Daoy (cell line): ENCODE measurements around the gene GAMT. TPM values are rescaled to one million over a fixed set of nuclear protein-coding genes. Genes with fewer than 3 reads are reported as not detected.
"Not testable (repeated sequence)": the region's sequence is repeated elsewhere in the genome, so short reads cannot be mapped to it uniquely, and the experiment has no call there.

Experiments used
- DNase-seq: peaks from one replicate; pipeline ENCODE4 v3.0.0-alpha.2; 2015; ENCODE audit warnings: low read depth
- total RNA-seq: library from RNA; depleted of rRNA; stranded (reverse); fragments of >200 nt; shearing (Covaris generic); gene quantifications from 2 replicates; pipeline ENCODE4 v1.2.3, GENCODE V29; 2014

Gene GAMT
- total RNA-seq, 1 experiment from 2014 or later, result 26.3 TPM

DNA sequence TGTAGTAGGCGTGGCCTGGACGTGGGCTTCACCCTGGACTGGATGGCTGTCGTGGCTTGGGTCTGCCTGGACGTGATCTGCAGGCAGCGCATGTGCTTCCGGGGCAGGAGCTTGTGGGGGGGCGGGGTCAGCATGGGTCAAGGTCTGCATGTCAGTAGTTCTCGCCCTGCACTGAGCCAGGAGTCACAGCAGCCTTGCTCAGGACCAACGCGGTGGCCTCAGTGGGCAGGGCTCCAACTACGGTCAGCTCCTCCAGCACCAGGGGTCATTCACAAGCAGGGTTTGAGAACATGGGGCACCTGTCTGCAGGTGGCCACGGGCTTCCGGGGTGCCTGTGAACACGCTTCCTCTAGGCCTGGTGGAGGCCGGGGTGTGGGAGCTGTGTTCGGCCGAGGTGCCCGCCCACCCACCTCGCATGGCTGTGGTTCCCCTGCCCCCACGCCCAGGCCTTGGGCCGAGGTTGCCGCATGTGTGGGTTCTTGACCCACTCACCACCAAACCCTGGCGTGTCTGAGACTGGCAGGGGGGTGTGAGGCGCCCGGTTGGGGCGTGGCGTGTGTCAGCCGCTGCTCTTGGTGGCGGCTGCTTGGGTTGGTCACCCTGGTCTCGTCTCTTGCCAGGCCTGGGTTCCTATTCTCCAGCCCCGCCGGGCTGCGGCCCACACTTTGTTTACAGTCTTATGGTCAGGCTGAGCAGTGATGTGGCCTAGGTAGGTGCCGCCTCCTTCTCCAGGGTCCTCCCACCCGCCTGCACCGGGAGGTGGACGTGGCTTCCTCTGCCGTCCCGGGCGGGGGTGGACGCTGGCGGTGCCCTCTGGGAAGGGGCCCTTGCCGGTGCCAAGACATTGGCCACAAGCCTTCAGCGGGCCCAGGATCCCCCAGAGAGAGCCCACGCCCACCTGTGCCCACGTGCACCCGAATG lies 32.0 kb upstream of the GAMT start:
- no peak for DNase-seq

DNA sequence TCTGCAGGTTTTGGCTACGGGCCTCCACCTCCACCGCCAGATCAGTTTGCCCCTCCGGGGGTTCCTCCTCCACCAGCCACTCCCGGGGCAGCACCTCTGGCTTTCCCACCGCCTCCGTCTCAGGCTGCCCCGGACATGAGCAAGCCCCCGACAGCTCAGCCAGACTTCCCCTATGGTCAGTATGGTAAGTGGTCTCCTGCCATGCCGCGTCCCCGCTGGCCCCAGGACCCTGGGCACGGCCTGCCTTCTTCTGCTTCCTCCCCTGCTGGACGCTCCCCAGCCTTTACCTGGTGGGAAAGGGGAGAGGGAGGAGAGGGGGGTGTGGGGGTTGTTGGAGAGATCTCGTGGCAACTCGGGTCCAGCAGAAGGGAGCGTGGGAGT lies 31.2 kb upstream of the GAMT start:
- no peak for DNase-seq

GRCh38 chr19:1431759-1432506 lies 30.6 kb upstream of the GAMT start:
- no peak for DNase-seq

DNA sequence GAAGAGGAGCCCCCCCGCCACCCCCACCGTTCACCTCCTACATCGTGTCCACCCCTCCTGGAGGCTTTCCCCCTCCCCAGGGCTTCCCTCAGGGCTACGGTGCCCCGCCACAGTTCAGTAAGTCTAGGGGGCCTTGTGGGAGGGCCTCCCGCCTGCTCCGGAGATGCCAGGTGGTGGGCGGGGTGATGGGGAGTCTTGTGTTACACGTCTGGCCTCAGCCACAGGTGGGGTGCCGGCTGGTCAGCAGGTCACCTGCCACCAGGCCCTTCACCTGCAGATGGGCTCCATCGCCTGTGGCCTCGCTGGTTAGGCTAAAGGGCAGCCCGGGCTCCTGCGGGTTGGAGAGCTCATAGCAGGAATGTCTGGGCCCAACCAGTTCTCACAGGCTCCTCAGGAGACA lies 28.9 kb upstream of the GAMT start:
- DNase-seq, result no peak

GRCh38 chr19:1429750-1430149 lies 28.4 kb upstream of the GAMT start:
- DNase-seq, result no peak

- no peak for DNase-seq
Observed at GRCh38 chr19:1428738-1429391, 27.5 kb upstream of the GAMT start.

GRCh38 chr19:1427221-1427920 lies 26.0 kb upstream of the GAMT start:
- no peak for DNase-seq

DNA sequence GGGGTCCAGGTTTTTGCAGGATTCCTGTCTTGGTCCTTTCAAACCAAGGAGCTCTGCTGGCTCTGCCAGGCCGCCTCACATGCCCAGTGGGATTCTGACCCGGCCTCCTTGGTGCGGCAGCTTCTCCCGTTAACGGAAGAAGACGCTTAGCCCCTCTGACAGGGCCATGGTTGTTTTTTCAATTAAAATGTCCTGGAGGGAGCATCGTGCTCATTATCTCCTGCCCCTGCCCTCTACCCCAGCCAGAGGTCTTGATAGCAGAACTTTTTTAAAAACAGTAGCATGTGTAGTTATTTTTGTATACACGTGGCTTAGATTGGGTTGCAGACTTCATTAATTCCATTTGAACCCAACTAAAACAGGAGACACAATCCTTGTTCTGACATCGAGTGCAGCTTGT lies 25.4 kb upstream of the GAMT start:
- DNase-seq, result no peak

DNA sequence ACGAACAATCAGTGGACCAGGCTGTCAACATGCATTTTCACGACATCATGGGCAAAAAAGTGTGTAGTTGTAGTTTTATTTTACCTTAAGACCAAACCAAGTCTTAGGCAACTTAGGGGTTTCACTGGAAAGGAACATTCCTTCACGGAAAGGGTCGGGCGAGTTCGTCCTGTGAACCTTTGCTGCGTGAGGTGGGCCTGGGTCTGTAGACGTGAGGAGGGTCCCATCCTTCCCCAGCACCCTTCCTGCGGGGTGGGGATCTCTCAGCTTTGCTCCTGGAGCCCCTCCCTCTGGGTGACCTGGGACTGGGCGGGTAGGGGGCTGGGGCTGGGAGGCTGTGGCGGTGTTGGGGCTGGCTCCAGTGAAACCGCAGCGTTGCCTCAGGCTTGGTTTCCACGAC lies 24.6 kb upstream of the GAMT start:
- no peak for DNase-seq

- no peak for DNase-seq
Observed at GRCh38 chr19:1425102-1425837, 23.9 kb upstream of the GAMT start.

DNA sequence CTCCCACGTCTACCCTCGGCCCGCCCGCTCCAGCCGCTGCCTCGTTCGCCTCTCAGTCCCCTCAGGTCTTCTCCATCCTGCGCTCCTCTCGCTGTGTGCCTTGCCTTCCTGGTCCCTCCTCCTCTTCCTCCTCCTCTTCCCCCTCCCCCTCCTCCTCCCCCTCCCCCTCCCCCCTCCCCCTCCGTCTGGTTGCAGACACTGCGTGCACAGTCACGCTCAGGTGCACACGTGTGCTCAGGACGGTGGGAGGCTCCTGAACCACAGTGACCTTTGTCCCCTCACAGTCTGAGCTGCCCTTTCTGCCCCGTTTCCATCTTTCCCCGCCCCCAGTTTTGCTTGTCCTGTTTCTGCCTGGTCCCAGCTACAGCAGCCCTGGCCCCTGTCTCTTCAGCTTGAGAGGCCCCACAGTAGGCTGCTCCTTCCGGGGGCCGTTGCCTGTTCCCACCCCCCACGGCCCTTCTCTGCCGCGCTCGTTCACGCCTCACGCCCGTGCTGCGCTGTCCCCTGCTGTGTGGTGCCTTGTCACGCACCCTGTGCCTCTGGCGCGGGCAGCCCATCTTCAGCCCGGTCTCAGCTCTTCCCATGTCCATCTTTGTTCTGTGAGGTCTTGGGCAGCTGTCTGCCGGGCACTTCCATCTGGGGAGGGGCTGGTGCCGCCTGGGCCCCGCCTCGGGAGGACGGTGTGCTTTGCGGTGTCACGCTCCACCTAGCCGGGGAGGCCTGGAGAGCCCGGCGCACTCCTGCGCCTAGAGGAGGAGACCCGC lies 23.0 kb upstream of the GAMT start:
- DNase-seq, result no peak

DNA sequence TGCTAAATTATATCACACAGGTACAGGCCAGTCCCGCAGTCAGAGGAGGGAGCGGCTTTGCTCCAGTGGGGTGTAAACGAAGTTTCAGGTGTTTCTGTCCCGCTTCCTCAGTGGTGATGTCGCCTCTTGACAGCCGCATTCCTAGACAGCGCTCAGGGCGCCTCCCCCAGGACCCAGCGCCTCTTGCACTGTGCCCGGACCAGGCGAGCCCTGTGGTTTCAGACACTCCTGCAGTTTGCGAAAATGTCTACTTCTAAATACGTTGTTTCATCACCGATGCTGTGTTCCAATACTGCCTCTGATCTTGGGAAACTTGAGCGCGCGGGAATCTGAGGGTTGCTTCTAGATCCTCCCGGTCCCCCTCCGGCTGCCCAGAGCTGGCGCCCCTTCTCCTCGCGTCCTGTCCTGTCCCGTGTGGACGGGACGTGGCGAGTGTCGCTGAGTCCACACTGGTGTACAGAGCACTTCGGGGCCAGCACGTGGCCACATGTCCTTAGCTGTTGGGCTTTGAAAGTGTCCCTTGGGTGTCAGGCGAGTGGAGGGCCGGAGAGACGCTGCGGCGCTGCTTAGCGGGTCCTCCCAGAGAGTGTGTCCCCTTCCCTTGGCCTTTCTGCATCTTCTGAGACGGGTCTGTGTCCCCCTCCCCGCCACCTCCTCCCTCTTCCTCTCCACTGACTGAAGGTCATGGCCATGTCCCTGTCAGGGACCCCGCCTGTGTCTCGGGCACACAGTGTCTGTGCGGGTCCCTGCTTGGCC lies 22.3 kb upstream of the GAMT start:
- DNase-seq, result no peak

GRCh38 chr19:1422943-1423342 lies 21.6 kb upstream of the GAMT start:
- DNase-seq, result no peak

- no peak for DNase-seq
Observed at GRCh38 chr19:1422360-1422759, 21.0 kb upstream of the GAMT start.

DNA sequence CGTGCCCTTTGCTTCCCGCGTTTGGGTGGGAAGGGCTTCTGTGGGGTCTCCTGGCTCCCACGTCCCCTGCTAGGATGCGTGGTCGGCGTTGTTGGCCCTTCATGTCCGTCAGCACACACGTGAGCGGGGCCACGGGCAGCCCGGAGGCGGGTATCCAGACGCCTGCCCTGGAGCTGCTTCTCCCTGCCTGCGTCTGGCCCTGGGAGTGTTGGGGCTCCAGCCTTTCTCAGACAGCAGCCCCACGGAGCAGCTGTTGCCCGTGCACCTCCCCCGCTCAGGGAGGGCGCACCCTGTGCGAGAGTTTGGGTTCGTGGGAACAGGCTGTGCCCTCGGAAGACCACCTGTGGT lies 20.6 kb upstream of the GAMT start:
- no peak for DNase-seq

DNA sequence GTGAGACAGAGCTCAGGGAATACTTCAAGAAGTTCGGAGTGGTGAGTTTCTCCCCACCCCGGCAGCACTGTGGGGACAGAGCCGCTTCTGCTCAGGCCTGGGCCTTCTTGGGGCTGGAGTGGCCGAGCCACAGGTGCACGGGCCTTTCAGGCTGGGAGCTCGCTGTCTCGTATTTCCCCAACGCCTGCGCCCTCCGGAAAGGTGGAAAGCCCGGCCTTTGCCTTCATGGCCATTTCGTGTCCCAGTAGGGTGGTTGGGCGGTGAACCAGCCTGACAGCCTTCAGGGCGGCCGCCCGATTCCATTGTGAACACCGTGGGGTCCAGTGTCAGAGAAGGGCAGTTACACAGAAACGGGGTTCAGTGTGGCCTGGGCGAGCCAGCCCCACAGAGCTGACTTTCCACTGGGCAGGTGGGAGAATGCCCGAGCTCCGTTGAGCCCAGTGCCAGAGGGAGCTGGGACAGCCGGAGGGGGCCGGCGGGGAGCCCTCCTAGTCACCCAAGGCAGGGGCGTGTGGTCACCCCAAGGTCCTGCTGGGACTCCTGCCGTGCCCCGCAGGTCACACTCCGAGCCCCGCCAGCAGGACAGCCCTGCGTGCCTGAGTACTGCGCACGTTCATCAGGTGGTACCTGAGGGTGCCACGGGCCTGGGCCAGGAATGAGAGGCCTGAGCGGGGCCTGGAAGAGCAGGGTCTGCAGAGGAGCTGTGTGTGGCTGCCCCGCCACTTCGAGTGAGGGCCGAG lies 20.0 kb upstream of the GAMT start:
- no peak for DNase-seq

GRCh38 chr19:1420590-1420989 lies 19.2 kb upstream of the GAMT start:
- DNase-seq, result no peak

DNA sequence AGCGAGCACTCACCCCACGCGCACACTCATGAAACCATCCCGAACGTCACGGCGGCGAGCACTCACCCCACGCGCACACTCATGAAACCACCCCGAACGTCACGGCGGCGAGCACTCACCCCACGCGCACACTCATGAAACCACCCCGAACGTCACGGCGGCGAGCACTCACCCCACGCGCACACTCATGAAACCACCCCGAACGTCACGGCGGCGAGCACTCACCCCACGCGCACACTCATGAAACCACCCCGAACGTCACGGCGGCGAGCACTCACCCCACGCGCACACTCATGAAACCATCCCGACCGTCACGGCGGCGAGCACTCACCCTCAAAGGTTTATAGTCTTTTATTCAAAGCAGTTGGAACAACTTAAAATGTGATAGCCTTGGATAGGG lies 18.7 kb upstream of the GAMT start:
- DNase-seq, result not testable (repeated sequence)
